Measurements from ENCODE around the gene SOX11. TPM values are rescaled to one million over a fixed set of nuclear protein-coding genes. Genes with fewer than 3 reads are reported as not detected.
A peak's percentile ranks its signal among the peaks of the same experiment; 100 is the strongest.
"Not testable (repeated sequence)": the region's sequence is repeated elsewhere in the genome, so short reads cannot be mapped to it uniquely, and the experiment has no call there.

Gene SOX11
- 25.4 TPM for polyA plus RNA-seq (2013, experiment 1 of 2)
- 33.3 TPM for polyA plus RNA-seq (2013, experiment 2 of 2)

DNA sequence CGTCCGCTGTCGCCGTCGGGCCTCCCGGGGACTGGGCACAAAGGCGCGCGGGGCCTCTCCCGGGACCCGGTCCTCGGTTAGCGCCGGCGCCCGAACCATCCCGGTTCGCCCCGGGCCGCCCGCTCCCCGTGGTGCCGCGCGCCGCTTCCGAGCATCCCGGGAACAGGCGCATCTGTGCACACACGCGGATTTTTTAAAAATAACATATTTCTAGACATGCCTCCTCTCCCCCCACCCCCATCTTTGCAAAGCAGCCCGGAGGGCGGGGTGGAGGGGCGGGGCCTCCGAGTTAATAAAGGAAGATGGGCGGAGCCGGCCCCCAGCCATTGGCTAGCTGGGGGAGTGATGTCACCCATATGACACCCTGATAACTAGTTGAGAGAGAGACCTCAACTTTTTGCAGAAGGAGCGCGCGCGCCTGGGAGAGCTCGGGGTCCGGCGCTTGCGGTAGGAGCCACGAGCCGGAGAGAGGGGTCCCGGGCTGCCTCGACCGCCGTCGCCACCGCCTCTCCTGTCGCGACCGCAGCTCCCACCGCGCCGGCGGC lies at the start of gene SOX11:
TSS of gene SOX11 (plus strand) at position 400 of the 545 bp plus-strand sequence. CDS start 338 bp downstream, outside the sequence.
- peak within 1 kb of the TSS; percentile 92 for H3K4me3 ChIP-seq (ENCODE audit: low read length)
- H3K27ac ChIP-seq (ENCODE audit: low read depth, low read length): peak within 1 kb of the TSS; percentile 93
- H3K9ac ChIP-seq (ENCODE audit: low read depth, low read length): peak within 1 kb of the TSS; percentile 96
- H3K4me1 ChIP-seq (ENCODE audit: insufficient read depth, low read length): peaks cover 9% of the 10 kb centered on the region; the same call in 1 of the 2 replicates
- no peaks in the 10 kb centered on the region for H3K9me3 ChIP-seq (ENCODE audit: insufficient read depth, low read depth, low read length)
- H3K36me3 ChIP-seq (ENCODE audit: insufficient read depth, low read length): peaks cover 10% of the 10 kb centered on the region; the same call in 1 of the 2 replicates
- under 1% methylated on average over 53 of the region's 60 CpGs for WGBS
- peaks cover 3% of the 10 kb centered on the region; the same call in 1 of the 2 replicates for H3K27me3 ChIP-seq (ENCODE audit: insufficient read depth, low read length)

DNA sequence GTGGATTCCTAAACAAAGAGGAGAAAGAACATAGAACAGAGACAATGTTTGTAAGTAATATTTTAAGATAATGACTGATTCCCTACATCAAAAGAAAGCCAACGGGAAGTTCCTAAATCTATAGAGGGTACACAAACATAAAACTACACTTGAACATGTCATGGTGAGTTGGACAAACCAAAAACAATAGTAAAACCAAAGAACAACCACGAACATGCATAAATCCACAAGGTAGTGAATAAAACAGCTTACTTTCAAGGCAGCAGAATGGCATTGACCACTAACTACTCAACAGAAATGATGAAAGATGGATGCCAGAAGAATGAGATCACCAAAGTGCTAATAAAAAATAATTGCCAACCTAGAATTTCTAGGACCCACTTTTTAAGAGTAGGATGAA lies 39.5 kb upstream of the SOX11 start:
- not testable (repeated sequence) for H3K36me3 ChIP-seq (ENCODE audit: insufficient read depth, low read length); H3K27ac ChIP-seq (ENCODE audit: low read depth, low read length); H3K9ac ChIP-seq (ENCODE audit: low read depth, low read length); H3K27me3 ChIP-seq (ENCODE audit: insufficient read depth, low read length); H3K9me3 ChIP-seq (ENCODE audit: insufficient read depth, low read depth, low read length); H3K4me3 ChIP-seq (ENCODE audit: low read length); H3K4me1 ChIP-seq (ENCODE audit: insufficient read depth, low read length)
- 90% methylated on average over 2 of the region's 2 CpGs for WGBS

DNA sequence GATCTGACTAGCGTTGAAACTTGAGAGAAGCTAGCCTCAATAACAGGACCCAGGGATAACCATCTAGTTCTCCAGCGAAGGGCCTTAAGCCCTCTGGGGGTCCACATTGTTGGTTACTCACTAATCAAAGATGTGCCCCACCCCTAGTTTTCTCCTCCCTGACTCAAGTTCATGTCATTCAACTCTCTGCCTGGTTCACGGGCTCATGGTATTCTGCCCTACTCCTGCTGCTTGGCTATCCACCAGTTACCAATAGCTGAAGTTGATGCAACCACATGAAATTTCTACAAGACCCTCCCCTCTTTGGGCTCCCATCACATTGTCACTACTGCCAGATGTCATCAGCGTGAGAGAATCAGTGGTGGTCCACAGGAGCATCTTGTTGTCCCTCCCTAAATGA lies 38.4 kb upstream of the SOX11 start:
- not testable (repeated sequence) for H3K4me1 ChIP-seq (ENCODE audit: insufficient read depth, low read length); H3K4me3 ChIP-seq (ENCODE audit: low read length); H3K9me3 ChIP-seq (ENCODE audit: insufficient read depth, low read depth, low read length); H3K27ac ChIP-seq (ENCODE audit: low read depth, low read length); H3K9ac ChIP-seq (ENCODE audit: low read depth, low read length); H3K27me3 ChIP-seq (ENCODE audit: insufficient read depth, low read length); H3K36me3 ChIP-seq (ENCODE audit: insufficient read depth, low read length)
- WGBS: 89% methylated on average over 3 of the region's 4 CpGs

DNA sequence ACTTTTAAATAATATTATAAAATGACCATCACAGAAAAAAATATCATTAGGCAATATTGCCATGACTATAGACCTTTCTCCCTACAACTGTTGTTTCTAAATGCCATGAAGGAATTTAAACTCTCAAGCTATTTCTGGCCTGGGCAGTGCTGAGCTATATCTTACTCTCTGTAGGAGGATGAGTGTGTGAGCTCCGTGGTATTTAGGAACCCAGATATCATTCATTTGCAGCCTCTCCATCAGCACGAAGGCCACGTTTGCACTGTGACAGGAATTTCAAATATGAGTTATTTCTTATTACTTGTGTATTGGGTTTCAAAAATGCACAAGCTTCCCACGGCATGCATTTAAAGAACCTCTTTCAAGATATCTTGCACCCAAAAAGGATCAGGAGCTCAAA lies 35.0 kb upstream of the SOX11 start:
- H3K9ac ChIP-seq (ENCODE audit: low read depth, low read length): no peak overlapping the region
- H3K27ac ChIP-seq (ENCODE audit: low read depth, low read length): no peak overlapping the region
- WGBS: 82% methylated on average over 4 of the region's 4 CpGs
- no peaks in the 10 kb centered on the region for H3K27me3 ChIP-seq (ENCODE audit: insufficient read depth, low read length)
- H3K9me3 ChIP-seq (ENCODE audit: insufficient read depth, low read depth, low read length): 0 out of 2 replicates have a peak, but pooled peaks cover 5% of the 10 kb centered on the region
- no peaks in the 10 kb centered on the region for H3K4me1 ChIP-seq (ENCODE audit: insufficient read depth, low read length)
- no peak overlapping the region for H3K4me3 ChIP-seq (ENCODE audit: low read length)
- H3K36me3 ChIP-seq (ENCODE audit: insufficient read depth, low read length): no peaks in the 10 kb centered on the region

DNA sequence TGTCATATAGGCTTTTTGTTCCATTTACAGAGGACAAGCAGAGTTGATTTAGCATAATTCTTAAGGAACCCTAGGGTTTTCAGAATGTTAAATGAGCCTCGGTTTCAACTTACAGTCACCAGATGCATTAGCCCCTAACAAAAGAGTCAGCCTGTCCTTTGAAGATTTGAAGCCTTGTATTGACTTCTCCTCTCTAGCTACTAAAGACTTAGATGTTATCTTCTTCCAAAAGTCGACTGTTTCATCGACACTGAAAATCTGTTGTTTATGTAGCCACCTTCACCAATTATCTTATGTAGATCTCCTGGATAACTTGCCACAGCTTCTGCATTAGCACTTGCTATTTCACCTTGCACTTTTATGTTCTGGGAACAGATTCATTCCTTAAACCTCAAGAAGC lies 31.6 kb upstream of the SOX11 start:
- H3K9me3 ChIP-seq (ENCODE audit: insufficient read depth, low read depth, low read length): 0 out of 2 replicates have a peak, but pooled peaks cover 5% of the 10 kb centered on the region
- no peaks in the 10 kb centered on the region for H3K27me3 ChIP-seq (ENCODE audit: insufficient read depth, low read length)
- 80% methylated on average over 3 of the region's 3 CpGs for WGBS
- H3K9ac ChIP-seq (ENCODE audit: low read depth, low read length): no peak overlapping the region
- no peak overlapping the region for H3K27ac ChIP-seq (ENCODE audit: low read depth, low read length)
- no peaks in the 10 kb centered on the region for H3K36me3 ChIP-seq (ENCODE audit: insufficient read depth, low read length)
- H3K4me3 ChIP-seq (ENCODE audit: low read length): no peak overlapping the region
- H3K4me1 ChIP-seq (ENCODE audit: insufficient read depth, low read length): no peaks in the 10 kb centered on the region

- H3K27me3 ChIP-seq (ENCODE audit: insufficient read depth, low read length): no peaks in the 10 kb centered on the region
- 92% methylated on average over 5 of the region's 5 CpGs for WGBS
- no peak overlapping the region for H3K27ac ChIP-seq (ENCODE audit: low read depth, low read length)
- H3K4me1 ChIP-seq (ENCODE audit: insufficient read depth, low read length): peaks cover under 1% of the 10 kb centered on the region; the same call in 1 of the 2 replicates
- H3K9me3 ChIP-seq (ENCODE audit: insufficient read depth, low read depth, low read length): 0 out of 2 replicates have a peak, but pooled peaks cover 5% of the 10 kb centered on the region
- no peak overlapping the region for H3K4me3 ChIP-seq (ENCODE audit: low read length)
- H3K36me3 ChIP-seq (ENCODE audit: insufficient read depth, low read length): no peaks in the 10 kb centered on the region
- H3K9ac ChIP-seq (ENCODE audit: low read depth, low read length): no peak overlapping the region
Observed at GRCh38 chr2:5661362-5661761, 30.8 kb upstream of the SOX11 start.

DNA sequence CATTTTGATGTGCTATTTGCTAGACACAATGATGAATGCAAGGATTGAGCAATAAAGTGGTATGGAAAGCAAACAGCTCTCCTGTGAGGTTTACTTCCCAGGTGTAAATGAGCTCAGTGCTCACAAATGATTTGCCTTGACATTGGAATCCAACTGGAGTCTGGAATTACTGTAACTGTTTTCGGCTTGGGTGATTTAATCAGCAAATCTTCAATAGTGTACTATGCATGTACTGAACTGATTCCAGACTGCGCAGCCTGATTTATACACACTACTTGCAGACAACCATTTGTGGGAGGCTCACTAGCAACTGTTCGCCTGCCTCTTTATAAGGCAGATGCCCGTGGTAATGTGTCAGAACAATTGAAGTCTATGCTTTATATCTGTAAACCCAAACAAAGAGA lies 27.9 kb upstream of the SOX11 start:
- H3K27me3 ChIP-seq (ENCODE audit: insufficient read depth, low read length): no peaks in the 10 kb centered on the region
- H3K27ac ChIP-seq (ENCODE audit: low read depth, low read length): no peak overlapping the region
- no peak overlapping the region for H3K9ac ChIP-seq (ENCODE audit: low read depth, low read length)
- no peaks in the 10 kb centered on the region for H3K36me3 ChIP-seq (ENCODE audit: insufficient read depth, low read length)
- WGBS: 93% methylated on average over 4 of the region's 4 CpGs
- 0 out of 2 replicates have a peak, but pooled peaks cover 5% of the 10 kb centered on the region for H3K9me3 ChIP-seq (ENCODE audit: insufficient read depth, low read depth, low read length)
- peaks cover 4% of the 10 kb centered on the region; the same call in 1 of the 2 replicates for H3K4me1 ChIP-seq (ENCODE audit: insufficient read depth, low read length)
- H3K4me3 ChIP-seq (ENCODE audit: low read length): no peak overlapping the region

GRCh38 chr2:5665066-5665465 lies 27.1 kb upstream of the SOX11 start:
- Histone ChIP-seq H3K9me3 (ENCODE audit: insufficient read depth, low read depth, low read length) (0 out of 2 replicates have a peak, but pooled peaks cover 5% of the 10 kb centered on the region), H3K4me3 (ENCODE audit: low read length) (no peak overlapping the region), H3K9ac (ENCODE audit: low read depth, low read length) (no peak overlapping the region), H3K27me3 (ENCODE audit: insufficient read depth, low read length) (no peaks in the 10 kb centered on the region), H3K36me3 (ENCODE audit: insufficient read depth, low read length) (no peaks in the 10 kb centered on the region), H3K27ac (ENCODE audit: low read depth, low read length) (no peak overlapping the region), H3K4me1 (ENCODE audit: insufficient read depth, low read length) (peaks cover 4% of the 10 kb centered on the region; the same call in 1 of the 2 replicates)
- 100% methylated on average over 1 of the region's 1 CpG for WGBS

DNA sequence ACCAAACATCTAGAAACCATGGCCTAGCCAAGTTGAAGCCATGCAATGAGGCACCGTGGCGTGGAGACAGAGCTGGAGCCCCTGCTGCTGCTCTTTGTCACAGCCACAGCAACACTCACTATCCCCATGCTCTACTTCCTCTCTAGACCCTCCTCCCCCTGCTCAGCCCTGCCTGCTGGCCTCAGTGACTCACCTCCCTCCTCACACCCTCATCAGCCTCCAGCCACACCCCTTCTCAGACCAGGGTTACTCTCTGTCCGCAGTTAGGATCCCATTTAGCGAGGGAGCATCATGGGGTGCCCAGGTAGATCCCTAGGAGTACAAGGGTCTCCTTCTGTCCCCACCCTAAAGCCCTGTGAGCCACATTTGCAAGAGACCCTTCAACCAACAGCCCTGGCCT lies 25.4 kb upstream of the SOX11 start:
- Histone ChIP-seq H3K4me1 (ENCODE audit: insufficient read depth, low read length) (peaks cover 4% of the 10 kb centered on the region; the same call in 1 of the 2 replicates), H3K9ac (ENCODE audit: low read depth, low read length) (no peak overlapping the region), H3K36me3 (ENCODE audit: insufficient read depth, low read length) (no peaks in the 10 kb centered on the region), H3K9me3 (ENCODE audit: insufficient read depth, low read depth, low read length) (no peaks in the 10 kb centered on the region), H3K27me3 (ENCODE audit: insufficient read depth, low read length) (0 out of 2 replicates have a peak, but pooled peaks cover 3% of the 10 kb centered on the region), H3K4me3 (ENCODE audit: low read length) (no peak overlapping the region), H3K27ac (ENCODE audit: low read depth, low read length) (no peak overlapping the region)
- WGBS: 62% methylated on average over 4 of the region's 4 CpGs

DNA sequence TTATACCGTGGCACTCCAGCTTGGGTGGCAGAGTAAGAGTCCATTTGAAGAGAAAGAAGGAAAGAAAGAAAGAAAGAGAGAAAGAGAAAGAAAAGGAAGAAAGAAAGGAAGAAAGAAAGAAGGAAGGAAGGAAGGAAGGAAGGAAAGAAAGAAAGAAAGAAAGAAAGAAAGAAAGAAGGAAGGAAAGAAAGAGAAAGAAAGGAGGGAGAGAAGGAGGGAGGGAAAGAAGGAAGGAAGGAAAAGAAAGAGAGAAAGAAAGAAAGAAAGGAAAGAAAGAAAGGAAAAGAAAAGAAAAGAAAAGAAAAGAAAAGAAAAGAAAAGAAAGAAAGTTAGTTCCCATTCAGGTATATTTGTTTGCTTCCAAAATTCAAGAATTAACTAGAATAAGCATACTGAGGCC lies 24.5 kb upstream of the SOX11 start:
- H3K4me1 ChIP-seq (ENCODE audit: insufficient read depth, low read length); H3K9me3 ChIP-seq (ENCODE audit: insufficient read depth, low read depth, low read length); H3K27ac ChIP-seq (ENCODE audit: low read depth, low read length): not testable (repeated sequence)

GRCh38 chr2:5668682-5669250 lies 23.4 kb upstream of the SOX11 start:
- peaks cover 23% of the 10 kb centered on the region for H3K27me3 ChIP-seq (ENCODE audit: insufficient read depth, low read length)
- H3K36me3 ChIP-seq (ENCODE audit: insufficient read depth, low read length): no peaks in the 10 kb centered on the region
- H3K9me3 ChIP-seq (ENCODE audit: insufficient read depth, low read depth, low read length): no peaks in the 10 kb centered on the region
- 89% methylated on average over 8 of the region's 8 CpGs for WGBS
- H3K27ac ChIP-seq (ENCODE audit: low read depth, low read length): no peak overlapping the region
- H3K4me1 ChIP-seq (ENCODE audit: insufficient read depth, low read length): peaks cover 4% of the 10 kb centered on the region; the same call in 1 of the 2 replicates
- no peak overlapping the region for H3K4me3 ChIP-seq (ENCODE audit: low read length)
- H3K9ac ChIP-seq (ENCODE audit: low read depth, low read length): no peak overlapping the region

More for the DNA sequence above, 24.5 kb upstream of the SOX11 start:
- H3K9ac ChIP-seq (ENCODE audit: low read depth, low read length); H3K4me3 ChIP-seq (ENCODE audit: low read length); H3K36me3 ChIP-seq (ENCODE audit: insufficient read depth, low read length): not testable (repeated sequence)
- H3K27me3 ChIP-seq (ENCODE audit: insufficient read depth, low read length): peaks cover 12% of the 10 kb centered on the region
- WGBS: 95% methylated on average over 1 of the region's 1 CpG
